Aorta (tissue), 5 donors: ENCODE results near the gene CCDC59. TPM values are rescaled to one million over a fixed set of nuclear protein-coding genes. Genes with fewer than 3 reads are reported as not detected.
A peak's percentile ranks its signal among the peaks of the same experiment; 100 is the strongest.

ENCODE experiments used
- ATAC-seq: fragments of 200-7000 bp; cut with Tn5 transposase; one replicate; pipeline ENCODE4 v1.9.1; 2022; ENCODE audit warnings: moderate library complexity; ENCODE audit not compliant: low FRiP score
- DNase-seq, 2 donors: peaks; one replicate each; pipeline ENCODE4 v3.0.0-alpha.2; 2020
- H3K27ac ChIP-seq, 2 donors: one replicate each; pipeline ENCODE4 v1.5.1; 2013; ENCODE audit warnings: low read length in 2 of 2, mild to moderate bottlenecking in 2 of 2, moderate library complexity in 2 of 2, control low read depth in 1 of 2, inconsistent platforms in 1 of 2, low read depth in 1 of 2
- H3K27me3 ChIP-seq, 2 donors: one replicate each; pipeline ENCODE4 v1.6.1; 2013; ENCODE audit warnings: control low read depth in 1 of 2, low read length in 1 of 2, mild to moderate bottlenecking in 1 of 2, moderate library complexity in 1 of 2; ENCODE audit not compliant: insufficient read depth in 2 of 2, control insufficient read depth in 1 of 2
- H3K36me3 ChIP-seq, 2 donors: one replicate each; pipeline ENCODE4 v1.6.1; 2013; ENCODE audit warnings: control low read depth in 1 of 2, low read length in 1 of 2, mild to moderate bottlenecking in 1 of 2; ENCODE audit not compliant: insufficient read depth in 2 of 2, control insufficient read depth in 1 of 2
- H3K4me1 ChIP-seq, 2 donors: one replicate each; pipeline ENCODE4 v1.6.1; 2013; ENCODE audit warnings: low read length in 2 of 2, control low read depth in 1 of 2, mild to moderate bottlenecking in 1 of 2, moderate library complexity in 1 of 2; ENCODE audit not compliant: insufficient read depth in 2 of 2, control insufficient read depth in 1 of 2
- H3K4me3 ChIP-seq, 2 donors: one replicate each; pipeline ENCODE4 v1.5.1; 2013; ENCODE audit warnings: low read length in 2 of 2, control low read depth in 1 of 2, mild to moderate bottlenecking in 1 of 2
- H3K9me3 ChIP-seq: one replicate; pipeline ENCODE4 v1.6.1; 2013; ENCODE audit warnings: mild to moderate bottlenecking, low read length; ENCODE audit not compliant: control insufficient read depth
- WGBS, 2 donors: extraction: QIAGEN DNeasy Blood & Tissue Kit; methylation state at CpG; one replicate each; pipeline ENCODE4 v1.1.7; 2013; 5-methylcytosine and 5-hydroxymethylcytosine counted together
- intact Hi-C, 2 donors: fragments of 100-400 bp; cut with DNase I; formaldehyde crosslinking; loops; one replicate each; pipeline versions ENCODE4 v1.14.2 to v1.15.0; 2022
- long read RNA-seq, 2 donors: library from polyadenylated mRNA; unstranded; transcript quantifications; one replicate each; pipeline ENCODE4 v2.0.0, GENCODE V29; 2020 to 2021
- polyA plus RNA-seq, 2 donors: library from polyadenylated mRNA; stranded (reverse); fragments of 200-250 nt; gene quantifications; one replicate each; pipeline ENCODE4 v1.2.3, GENCODE V29; 2013
- total RNA-seq, 2 donors: library from RNA; stranded (reverse); fragmentation: NEBNext Ultra II Directional; extraction: Animal tissue kit (Norgen Biotek cat#: 25700); gene quantifications; one replicate each; pipeline ENCODE4 v1.2.1, GENCODE V29; 2021
- donor health status: healthy with polysubstance abuse.
- donor health status: Bipolar disorder and iron deficiency.
- donor health status: DM: no; HTN: no; CAD: no.
- donor health status: DM: no; HTN: no; CAD: no.
- donor health status: DM: yes; HTN: yes; CAD: no.

The CCDC59 gene
- total RNA-seq (10 to 100 TPM; 21.0 to 28.3 TPM), polyA plus RNA-seq (10 to 100 TPM; 35.6 to 46.1 TPM)
- long read RNA-seq, donor 1, partial matches to known transcripts = 0 of 7 reads
- long read RNA-seq, donor 1, other reads (novel, unspliced or antisense) = 4 of 7 reads
- long read RNA-seq, donor 2, transcript CCDC59-201 (4 exons, 1,983 nt) = major isoform, 5 of 10 reads
- long read RNA-seq, donor 2, partial matches to known transcripts = 1 of 10 reads
- long read RNA-seq, donor 2, other reads (novel, unspliced or antisense) = 2 of 10 reads

GRCh38 chr12:82358200-82359114, at the start of gene CCDC59, which contains the start of gene METTL25:
Gene CCDC59 (minus strand): TSS chr12:82358387. CDS start chr12:82358376, 11 bp downstream.
Gene METTL25 (plus strand): TSS chr12:82358529. CDS start chr12:82358566, 37 bp downstream.
- WGBS, 2 donors = 1% methylated on average over 59 to 61 of the region's 61 CpGs
- no peaks in the 10 kb centered on the region for H3K9me3 ChIP-seq
- H3K27ac ChIP-seq = peak within 1 kb of the TSS; percentile 74 to 93
- peaks cover 0 to 1% of the 10 kb centered on the region in 2 donors for H3K36me3 ChIP-seq
- H3K4me1 ChIP-seq = peaks cover 0 to 3% of the 10 kb centered on the region in 2 donors
- peak within 1 kb of the TSS; percentile 92 to 99 for H3K4me3 ChIP-seq
- ATAC-seq (peak; percentile 100), DNase-seq (peak; percentile 98 to 99)
- no peaks in the 10 kb centered on the region for H3K27me3 ChIP-seq
- intact Hi-C loops = no loop called here

GRCh38 chr12:82407481-82407880, 49.3 kb upstream of the CCDC59 start:
- intact Hi-C loops = no loop called here
- 5 to 6% methylated on average over 5 of the region's 5 CpGs for WGBS, 2 donors
- Histone ChIP-seq H3K36me3 (no peaks in the 10 kb centered on the region), H3K27ac (peak overlapping the region; percentile 71 to 87), H3K4me1 (no peaks in the 10 kb centered on the region), H3K4me3 (peak overlapping the region; percentile 34 to 54), H3K9me3 (no peaks in the 10 kb centered on the region), H3K27me3 (no peaks in the 10 kb centered on the region)
- ATAC-seq = peak; percentile 41
- DNase-seq = no peak

GRCh38 chr12:82406651-82407050, 48.5 kb upstream of the CCDC59 start:
- intact Hi-C loops = no loop called here
- Histone ChIP-seq H3K36me3 (no peaks in the 10 kb centered on the region), H3K27ac (peak overlapping the region in 1 of 2 donors; percentile 87), H3K4me1 (no peaks in the 10 kb centered on the region), H3K4me3 (no peak overlapping the region), H3K9me3 (no peaks in the 10 kb centered on the region), H3K27me3 (no peaks in the 10 kb centered on the region)
- 27 to 38% methylated on average over 1 of the region's 1 CpG for WGBS, 2 donors
- DNase-seq = no peak
- ATAC-seq = no peak

GRCh38 chr12:82400819-82401218, 42.6 kb upstream of the CCDC59 start:
- ATAC-seq (no peak), DNase-seq (no peak)
- WGBS, 2 donors = 45 to 53% methylated on average over 2 of the region's 2 CpGs
- intact Hi-C loops = no loop called here
- Histone ChIP-seq H3K4me3 (no peak overlapping the region), H3K4me1 (no peaks in the 10 kb centered on the region), H3K27me3 (no peaks in the 10 kb centered on the region), H3K27ac (no peak overlapping the region), H3K36me3 (no peaks in the 10 kb centered on the region), H3K9me3 (no peaks in the 10 kb centered on the region)

- intact Hi-C loops = no loop called here
- Histone ChIP-seq H3K9me3 (no peaks in the 10 kb centered on the region), H3K4me1 (no peaks in the 10 kb centered on the region), H3K27me3 (no peaks in the 10 kb centered on the region), H3K36me3 (no peaks in the 10 kb centered on the region), H3K4me3 (no peak overlapping the region), H3K27ac (no peak overlapping the region)
- ATAC-seq (no peak), DNase-seq (no peak)
Observed at GRCh38 chr12:82398879-82399278, 40.7 kb upstream of the CCDC59 start.

GRCh38 chr12:82383930-82384552, 25.9 kb upstream of the CCDC59 start:
- Histone ChIP-seq H3K27me3 (no peaks in the 10 kb centered on the region), H3K9me3 (no peaks in the 10 kb centered on the region), H3K4me3 (no peak overlapping the region), H3K4me1 (no peaks in the 10 kb centered on the region), H3K36me3 (peaks cover 2 to 6% of the 10 kb centered on the region in 2 donors), H3K27ac (no peak overlapping the region)
- WGBS, 2 donors = 34 to 43% methylated on average over 2 of the region's 2 CpGs
- ATAC-seq (no peak), DNase-seq (no peak)
- intact Hi-C loops = no loop called here

- H3K9me3 ChIP-seq = no peaks in the 10 kb centered on the region
- no peak overlapping the region for H3K4me3 ChIP-seq
- ATAC-seq = no peak
- H3K27me3 ChIP-seq = no peaks in the 10 kb centered on the region
- no peak for DNase-seq
- intact Hi-C loops = no loop called here
- no peak overlapping the region for H3K27ac ChIP-seq
- no peaks in the 10 kb centered on the region for H3K4me1 ChIP-seq
- no peaks in the 10 kb centered on the region for H3K36me3 ChIP-seq
Observed at GRCh38 chr12:82378997-82379396, 20.8 kb upstream of the CCDC59 start.

GRCh38 chr12:82375201-82375600, 17.0 kb upstream of the CCDC59 start:
- H3K27me3 ChIP-seq = no peaks in the 10 kb centered on the region
- no peak overlapping the region for H3K27ac ChIP-seq
- no peak for DNase-seq
- H3K36me3 ChIP-seq = no peaks in the 10 kb centered on the region
- no peak overlapping the region for H3K4me3 ChIP-seq
- intact Hi-C loops = no loop called here
- no peaks in the 10 kb centered on the region for H3K9me3 ChIP-seq
- WGBS, 2 donors = 95% methylated on average over 2 of the region's 2 CpGs
- no peaks in the 10 kb centered on the region for H3K4me1 ChIP-seq
- ATAC-seq = no peak
